ENCODE measurements around the gene KCNQ1. TPM values are rescaled to one million over a fixed set of nuclear protein-coding genes. Genes with fewer than 3 reads are reported as not detected.

Gene KCNQ1
- total and polyA plus RNA-seq, 2 donors (not counting 1 experiment from before 2014, with no cell fraction given) = not detected

GRCh38 chr11:2666828-2667570 is 222.2 kb downstream of the KCNQ1 start:
- no peaks in the 10 kb centered on the region for H4K20me1 ChIP-seq (ENCODE audit: control insufficient read depth, extremely low read depth, insufficient read depth, low read length)
- H3K27ac ChIP-seq (ENCODE audit: insufficient read depth, low read length) = no peak overlapping the region
- H3K9me3 ChIP-seq (ENCODE audit: control insufficient read depth, insufficient read depth, low read depth, low read length) = no peaks in the 10 kb centered on the region
- no peak overlapping the region for H3K9ac ChIP-seq (ENCODE audit: insufficient read depth, low read length)
- no peak overlapping the region for H3K4me3 ChIP-seq (replicated peaks in 1 of 4; ENCODE audit: control extremely low read depth in 1 of 4, insufficient read depth in 1 of 4, low read depth in 3 of 4, low read length in 4 of 4)
- H3K27me3 ChIP-seq (ENCODE audit: control insufficient read depth, insufficient read depth, low read length) = no peaks in the 10 kb centered on the region
- H3K4me1 ChIP-seq (ENCODE audit: control insufficient read depth, extremely low read depth, insufficient read depth, low read length) = no peaks in the 10 kb centered on the region
- H3K4me2 ChIP-seq (ENCODE audit: extremely low read depth, insufficient read depth, low read length) = no peak overlapping the region
- DNase-seq (ENCODE audit: low read depth in 2 of 2) = no peak
- no peak for TF ChIP-seq EZH2 (IDR thresholded peaks at IDR 0.05; ENCODE audit: low read length, missing control alignments)
- TF ChIP-seq CTCF (conservative IDR thresholded peaks at IDR 0.05 in 1 of 2, IDR thresholded peaks at IDR 0.05 in 1 of 2; ENCODE audit: low read depth in 1 of 2, low read length in 2 of 2) = no peak
- H2AFZ ChIP-seq (ENCODE audit: low read length) = no peak overlapping the region
- no peaks in the 10 kb centered on the region for H3K36me3 ChIP-seq (ENCODE audit: control insufficient read depth, insufficient read depth, low read length)
- no peaks in the 10 kb centered on the region for H3K79me2 ChIP-seq (ENCODE audit: control insufficient read depth, insufficient read depth, low read length)

GRCh38 chr11:2667940-2668339 is 223.1 kb downstream of the KCNQ1 start:
- H3K9ac ChIP-seq (ENCODE audit: insufficient read depth, low read length) = no peak overlapping the region
- no peak overlapping the region for H3K4me2 ChIP-seq (ENCODE audit: extremely low read depth, insufficient read depth, low read length)
- no peaks in the 10 kb centered on the region for H3K4me1 ChIP-seq (ENCODE audit: control insufficient read depth, extremely low read depth, insufficient read depth, low read length)
- no peak for DNase-seq (ENCODE audit: low read depth in 2 of 2)
- H3K4me3 ChIP-seq (replicated peaks in 1 of 4; ENCODE audit: control extremely low read depth in 1 of 4, insufficient read depth in 1 of 4, low read depth in 3 of 4, low read length in 4 of 4) = no peak overlapping the region
- no peaks in the 10 kb centered on the region for H3K36me3 ChIP-seq (ENCODE audit: control insufficient read depth, insufficient read depth, low read length)
- no peak overlapping the region for H2AFZ ChIP-seq (ENCODE audit: low read length)
- H3K9me3 ChIP-seq (ENCODE audit: control insufficient read depth, insufficient read depth, low read depth, low read length) = no peaks in the 10 kb centered on the region
- TF ChIP-seq EZH2 (IDR thresholded peaks at IDR 0.05; ENCODE audit: low read length, missing control alignments) = no peak
- no peak for TF ChIP-seq CTCF (conservative IDR thresholded peaks at IDR 0.05 in 1 of 2, IDR thresholded peaks at IDR 0.05 in 1 of 2; ENCODE audit: low read depth in 1 of 2, low read length in 2 of 2)
- no peaks in the 10 kb centered on the region for H3K79me2 ChIP-seq (ENCODE audit: control insufficient read depth, insufficient read depth, low read length)
- H3K27ac ChIP-seq (ENCODE audit: insufficient read depth, low read length) = no peak overlapping the region
- no peaks in the 10 kb centered on the region for H4K20me1 ChIP-seq (ENCODE audit: control insufficient read depth, extremely low read depth, insufficient read depth, low read length)
- no peaks in the 10 kb centered on the region for H3K27me3 ChIP-seq (ENCODE audit: control insufficient read depth, insufficient read depth, low read length)

GRCh38 chr11:2668876-2669275 is 224.1 kb downstream of the KCNQ1 start:
- no peak overlapping the region for H3K4me2 ChIP-seq (ENCODE audit: extremely low read depth, insufficient read depth, low read length)
- no peaks in the 10 kb centered on the region for H3K36me3 ChIP-seq (ENCODE audit: control insufficient read depth, insufficient read depth, low read length)
- H3K79me2 ChIP-seq (ENCODE audit: control insufficient read depth, insufficient read depth, low read length) = no peaks in the 10 kb centered on the region
- no peaks in the 10 kb centered on the region for H3K4me1 ChIP-seq (ENCODE audit: control insufficient read depth, extremely low read depth, insufficient read depth, low read length)
- no peak overlapping the region for H3K4me3 ChIP-seq (replicated peaks in 1 of 4; ENCODE audit: control extremely low read depth in 1 of 4, insufficient read depth in 1 of 4, low read depth in 3 of 4, low read length in 4 of 4)
- H3K9ac ChIP-seq (ENCODE audit: insufficient read depth, low read length) = no peak overlapping the region
- no peaks in the 10 kb centered on the region for H3K9me3 ChIP-seq (ENCODE audit: control insufficient read depth, insufficient read depth, low read depth, low read length)
- TF ChIP-seq EZH2 (IDR thresholded peaks at IDR 0.05; ENCODE audit: low read length, missing control alignments) = no peak
- no peak for TF ChIP-seq CTCF (conservative IDR thresholded peaks at IDR 0.05 in 1 of 2, IDR thresholded peaks at IDR 0.05 in 1 of 2; ENCODE audit: low read depth in 1 of 2, low read length in 2 of 2)
- H3K27me3 ChIP-seq (ENCODE audit: control insufficient read depth, insufficient read depth, low read length) = no peaks in the 10 kb centered on the region
- H4K20me1 ChIP-seq (ENCODE audit: control insufficient read depth, extremely low read depth, insufficient read depth, low read length) = no peaks in the 10 kb centered on the region
- DNase-seq (ENCODE audit: low read depth in 2 of 2) = no peak
- no peak overlapping the region for H2AFZ ChIP-seq (ENCODE audit: low read length)
- no peak overlapping the region for H3K27ac ChIP-seq (ENCODE audit: insufficient read depth, low read length)

All from fibroblast of lung (primary cell).